ENCODE data around the gene IGHMBP2.

DNA sequence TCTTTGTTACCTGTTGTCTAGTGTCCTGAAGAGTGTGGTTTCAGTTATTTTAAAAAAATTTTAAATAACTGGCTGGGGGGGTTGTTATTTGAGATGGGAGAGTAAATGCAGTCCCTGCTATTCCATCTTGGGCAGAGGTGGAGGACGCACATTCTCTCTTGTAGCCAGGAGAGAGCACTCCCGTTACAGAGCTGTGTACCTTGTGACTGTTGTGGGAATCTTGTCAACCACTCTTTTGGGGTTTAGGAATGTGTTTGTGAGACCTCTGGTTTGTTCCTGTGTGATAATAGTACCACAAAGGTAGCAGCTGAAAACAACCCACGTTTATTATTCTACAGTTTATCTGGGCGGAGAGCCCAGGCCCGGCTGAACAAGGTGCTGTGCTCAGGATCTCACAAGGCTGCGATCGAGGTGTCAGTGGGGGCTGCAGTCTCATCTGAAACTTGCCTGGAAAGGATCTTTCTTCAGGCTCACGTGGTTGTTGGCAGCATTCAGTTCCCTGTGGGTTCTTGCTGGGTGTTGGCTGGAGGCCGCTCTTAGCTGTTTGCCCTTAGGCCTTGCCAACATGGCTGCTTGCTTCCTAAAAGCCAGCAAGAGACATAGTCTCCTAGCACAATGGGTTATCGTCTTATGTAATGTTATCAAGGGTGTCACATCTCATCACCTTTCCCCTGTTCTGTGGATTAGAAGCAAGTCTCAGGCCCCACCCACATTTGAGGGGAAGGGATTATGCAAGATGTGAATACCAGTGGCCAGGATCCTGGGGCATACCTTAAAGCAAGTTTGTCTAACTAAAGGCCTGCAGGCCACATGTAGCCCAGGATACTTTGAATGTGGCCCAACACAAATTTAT, 20.6 kb downstream of the IGHMBP2 start:
- no peak for TF ChIP-seq POU2F2 (IDR thresholded peaks at IDR 0.05; ENCODE audit: low read depth, low read length)
- TF ChIP-seq POLR2A (IDR thresholded peaks at IDR 0.05; ENCODE audit: low read depth, low read length): no peak
- TF ChIP-seq POLR2AphosphoS5 (IDR thresholded peaks at IDR 0.05; ENCODE audit: low read depth, low read length): no peak
- no peak for TF ChIP-seq SPI1 (IDR thresholded peaks at IDR 0.05; ENCODE audit: low read depth, low read length)
- no peak for TF ChIP-seq TAF1 (IDR thresholded peaks at IDR 0.05; ENCODE audit: low read depth, low read length)

Data from GM12891 (cell line).